Left lung (tissue), 10 donors: ENCODE data around the gene CHD2. TPM values are rescaled to one million over a fixed set of nuclear protein-coding genes. Genes with fewer than 3 reads are reported as not detected.

Experiments
- ATAC-seq: fragments of 200-7000 bp; cut with Tn5 transposase; one replicate; pipeline ENCODE4 v1.9.1; 2020; ENCODE audit warnings: moderate library complexity
- DNase-seq, 4 donors: peaks; one replicate each; pipeline ENCODE4 v3.0.0-alpha.2; 2013 to 2020
- H3K27ac ChIP-seq, 2 donors: fragments of 200-600 bp; sonication (generic) in 1 of 2; one replicate each; pipeline versions ENCODE4 v1.5.0 to v1.8.0; 2020 to 2021
- H3K27me3 ChIP-seq, 2 donors: fragments of 200-600 bp; sonication (generic) in 1 of 2; one replicate each; pipeline versions ENCODE4 v1.5.0 to v1.8.0; 2020 to 2021
- H3K36me3 ChIP-seq, 2 donors: fragments of 200-600 bp; sonication (generic) in 1 of 2; one replicate each; pipeline versions ENCODE4 v1.5.0 to v1.8.0; 2020 to 2021
- H3K4me1 ChIP-seq, 2 donors: fragments of 200-600 bp; one replicate each; pipeline ENCODE4 v1.8.0; 2021
- H3K4me3 ChIP-seq, 2 donors: fragments of 200-600 bp; sonication (generic) in 1 of 2; one replicate each; pipeline versions ENCODE4 v1.5.0 to v1.8.0; 2020 to 2021; ENCODE audit warnings: mild to moderate bottlenecking in 1 of 2
- H3K9me3 ChIP-seq, 2 donors: fragments of 200-600 bp; sonication (generic) in 1 of 2; one replicate each; pipeline versions ENCODE4 v1.5.0 to v1.8.0; 2020 to 2021
- intact Hi-C, 2 donors: fragments of 100-400 bp; cut with DNase I; formaldehyde crosslinking; loops; one replicate each; pipeline versions ENCODE4 v1.11.2 to v1.14.2; 2022
- polyA plus RNA-seq, 6 donors: library from polyadenylated mRNA; unstranded; fragments of 120-200 nt; gene quantifications; one replicate each; pipeline ENCODE4 v1.2.1, GENCODE V29; 2013; ENCODE audit not compliant: insufficient read length in 6 of 6
- total RNA-seq, 2 donors: library from RNA; stranded (reverse); fragmentation: NEBNext Ultra II Directional; extraction: Animal tissue kit (Norgen Biotek cat#: 25700); gene quantifications; one replicate each; pipeline ENCODE4 v1.2.1, GENCODE V29; 2021
- TF ChIP-seq, protein P1 (sequence below), 2 donors: fragments of 200-600 bp; sonication (generic) in 1 of 2; IDR thresholded peaks; one replicate each; pipeline versions ENCODE4 v1.5.0 to v1.8.0; 2021; ENCODE audit warnings: antibody characterized with exemption in 2 of 2
- donor health status: DM: no; HTN: yes; CAD: no.
- donor health status: DM: no; HTN: no; CAD: no.

The CHD2 gene
- total and polyA plus RNA-seq, 8 donors, result 120 to 152 (median 130) TPM

- DNase-seq (no peak), ATAC-seq (no peak)
- Histone ChIP-seq H3K4me1 (peaks cover 0 to 11% of the 10 kb centered on the region in 2 donors), H3K27ac (no peak overlapping the region), H3K36me3 (peaks cover 12 to 97% of the 10 kb centered on the region in 2 donors), H3K9me3 (peaks cover 2 to 14% of the 10 kb centered on the region in 2 donors), H3K27me3 (no peaks in the 10 kb centered on the region), H3K4me3 (no peak overlapping the region)
- TF ChIP-seq, protein P1, sequence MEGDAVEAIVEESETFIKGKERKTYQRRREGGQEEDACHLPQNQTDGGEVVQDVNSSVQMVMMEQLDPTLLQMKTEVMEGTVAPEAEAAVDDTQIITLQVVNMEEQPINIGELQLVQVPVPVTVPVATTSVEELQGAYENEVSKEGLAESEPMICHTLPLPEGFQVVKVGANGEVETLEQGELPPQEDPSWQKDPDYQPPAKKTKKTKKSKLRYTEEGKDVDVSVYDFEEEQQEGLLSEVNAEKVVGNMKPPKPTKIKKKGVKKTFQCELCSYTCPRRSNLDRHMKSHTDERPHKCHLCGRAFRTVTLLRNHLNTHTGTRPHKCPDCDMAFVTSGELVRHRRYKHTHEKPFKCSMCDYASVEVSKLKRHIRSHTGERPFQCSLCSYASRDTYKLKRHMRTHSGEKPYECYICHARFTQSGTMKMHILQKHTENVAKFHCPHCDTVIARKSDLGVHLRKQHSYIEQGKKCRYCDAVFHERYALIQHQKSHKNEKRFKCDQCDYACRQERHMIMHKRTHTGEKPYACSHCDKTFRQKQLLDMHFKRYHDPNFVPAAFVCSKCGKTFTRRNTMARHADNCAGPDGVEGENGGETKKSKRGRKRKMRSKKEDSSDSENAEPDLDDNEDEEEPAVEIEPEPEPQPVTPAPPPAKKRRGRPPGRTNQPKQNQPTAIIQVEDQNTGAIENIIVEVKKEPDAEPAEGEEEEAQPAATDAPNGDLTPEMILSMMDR (IDR thresholded peaks at IDR 0.05), result no peak
- intact Hi-C loops, result no loop called here
Measured at GRCh38 chr15:92954002-92954401, 53.9 kb downstream of the CHD2 start.

DNA sequence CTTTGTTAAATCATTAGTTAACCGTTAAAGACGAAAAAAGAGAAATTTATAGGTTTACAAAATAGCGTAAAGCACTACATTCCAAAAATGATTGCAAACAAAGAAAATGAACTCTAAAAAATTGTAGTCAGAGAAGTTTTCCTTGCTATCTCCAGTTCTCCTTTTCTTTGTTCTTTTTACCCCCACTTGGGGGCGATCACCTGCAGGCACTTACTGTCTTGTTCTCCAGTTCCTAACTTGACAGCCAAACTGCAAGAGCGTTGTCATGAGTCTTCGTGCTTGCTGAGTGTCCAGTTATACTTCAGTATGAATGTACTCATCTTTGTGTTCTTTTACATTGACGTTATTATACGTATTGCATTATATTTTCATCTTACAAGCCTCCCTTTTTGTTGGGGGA, 54.5 kb downstream of the CHD2 start:
- TF ChIP-seq, protein P1 (IDR thresholded peaks at IDR 0.05), result no peak
- Histone ChIP-seq H3K27me3 (no peaks in the 10 kb centered on the region), H3K4me3 (no peak overlapping the region), H3K27ac (no peak overlapping the region), H3K4me1 (peaks cover 0 to 11% of the 10 kb centered on the region in 2 donors), H3K9me3 (peaks cover 0 to 9% of the 10 kb centered on the region in 2 donors), H3K36me3 (peaks cover 6 to 97% of the 10 kb centered on the region in 2 donors)
- no peak for ATAC-seq
- DNase-seq, result no peak
- intact Hi-C loops, result no loop called here

DNA sequence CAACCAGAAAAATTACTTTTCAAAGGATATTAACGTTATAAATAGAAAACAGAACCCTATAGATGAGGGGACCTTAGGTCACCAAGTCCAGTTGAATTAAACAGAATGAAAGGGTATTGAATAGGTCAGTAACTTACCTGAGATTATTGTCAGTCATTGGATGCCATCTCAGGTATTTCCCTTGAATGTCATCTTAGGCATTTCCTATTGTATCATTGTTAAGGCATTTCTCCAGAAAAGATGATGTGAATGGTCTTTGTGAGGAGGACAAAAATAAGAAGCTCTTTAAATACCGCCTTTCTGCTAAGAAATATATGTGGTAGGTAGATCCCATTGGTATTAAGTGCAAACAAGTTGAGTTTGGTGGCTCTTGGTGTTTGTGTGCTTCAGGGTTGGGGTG, 55.6 kb downstream of the CHD2 start:
- no peak overlapping the region for H3K27ac ChIP-seq
- no peaks in the 10 kb centered on the region for H3K9me3 ChIP-seq
- H3K4me3 ChIP-seq, result no peak overlapping the region
- H3K4me1 ChIP-seq, result peaks cover 0 to 19% of the 10 kb centered on the region in 2 donors
- TF ChIP-seq, protein P1 (IDR thresholded peaks at IDR 0.05), result no peak
- H3K36me3 ChIP-seq, result peaks cover 0 to 95% of the 10 kb centered on the region in 2 donors
- ATAC-seq (no peak), DNase-seq (no peak)
- intact Hi-C loops, result no loop called here
- no peaks in the 10 kb centered on the region for H3K27me3 ChIP-seq

- no peaks in the 10 kb centered on the region for H3K27me3 ChIP-seq
- peaks cover 0 to 19% of the 10 kb centered on the region in 2 donors for H3K4me1 ChIP-seq
- H3K9me3 ChIP-seq, result no peaks in the 10 kb centered on the region
- no peak overlapping the region for H3K4me3 ChIP-seq
- ATAC-seq, result no peak
- intact Hi-C loops, result no loop called here
- TF ChIP-seq, protein P1 (IDR thresholded peaks at IDR 0.05), result no peak
- peaks cover 0 to 95% of the 10 kb centered on the region in 2 donors for H3K36me3 ChIP-seq
- H3K27ac ChIP-seq, result peak overlapping the region in 1 of 2 donors; percentile 69
- no peak for DNase-seq
Measured at GRCh38 chr15:92958105-92958504, 58.0 kb downstream of the CHD2 start.

DNA sequence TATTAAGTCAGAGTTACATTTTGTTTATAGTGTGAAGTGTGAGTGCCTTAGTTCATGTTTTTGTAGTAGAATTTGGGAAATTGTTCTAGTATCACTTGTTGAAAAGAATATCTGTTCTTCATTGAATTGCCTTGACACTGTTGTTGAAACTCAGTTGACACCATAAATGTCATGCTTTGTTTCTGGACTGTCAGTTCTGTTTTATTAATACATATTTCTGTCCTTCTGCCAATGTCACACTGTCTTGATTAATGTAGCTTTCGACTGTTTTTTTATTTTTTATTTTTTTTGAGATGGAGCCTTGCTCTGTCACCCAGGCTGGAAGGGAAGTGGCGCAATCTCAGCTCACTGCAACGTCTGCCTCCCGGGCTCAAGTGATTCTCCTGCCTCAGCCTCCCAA, 59.1 kb downstream of the CHD2 start:
- Histone ChIP-seq H3K4me3 (no peak overlapping the region), H3K27ac (peak overlapping the region in 1 of 2 donors; percentile 69), H3K9me3 (no peaks in the 10 kb centered on the region), H3K36me3 (peaks cover 0 to 95% of the 10 kb centered on the region in 2 donors), H3K4me1 (peaks cover 0 to 25% of the 10 kb centered on the region in 2 donors), H3K27me3 (no peaks in the 10 kb centered on the region)
- ATAC-seq (no peak), DNase-seq (no peak)
- intact Hi-C loops, result no loop called here
- TF ChIP-seq, protein P1 (IDR thresholded peaks at IDR 0.05), result no peak
